Right atrium auricular region (tissue), 2 donors: Measurements from ENCODE around the gene TMEM135. TPM values are rescaled to one million over a fixed set of nuclear protein-coding genes. Genes with fewer than 3 reads are reported as not detected.

Experiments used
- DNase-seq: peaks from one replicate; pipeline ENCODE4 v3.0.0-alpha.2; 2019; ENCODE audit warnings: low spot score
- H3K27ac ChIP-seq, 2 donors: fragments of 200-600 bp; sonication (generic); 1 replicate in 1 of 2; 2 replicates in 1 of 2; pipeline ENCODE4 v1.5.1; 2016 to 2019
- H3K27me3 ChIP-seq, 2 donors: fragments of 200-600 bp; sonication (generic); one replicate each; pipeline versions ENCODE4 v1.5.1 to v1.6.0; 2017 to 2019
- H3K36me3 ChIP-seq: fragments of 200-600 bp; sonication (generic); one replicate; pipeline ENCODE4 v1.5.1; 2016
- H3K4me1 ChIP-seq, 2 donors: fragments of 200-600 bp; sonication (generic); one replicate each; pipeline versions ENCODE4 v1.5.1 to v1.6.0; 2017 to 2019
- H3K4me3 ChIP-seq, 2 donors: fragments of 200-600 bp; sonication (generic); 1 replicate in 1 of 2; 2 replicates in 1 of 2; pipeline ENCODE4 v1.5.1; 2017 to 2019; ENCODE audit warnings: mild to moderate bottlenecking in 1 of 2, moderate library complexity in 1 of 2
- H3K9me3 ChIP-seq, 2 donors: fragments of 200-600 bp; sonication (generic); one replicate each; pipeline ENCODE4 v1.5.1; 2019
- CTCF ChIP-seq, 2 donors: fragments of 200-600 bp; sonication (generic); IDR thresholded peaks; one replicate each; pipeline ENCODE4 v1.5.1; 2019; ENCODE audit warnings: antibody characterized with exemption in 2 of 2
- total RNA-seq, 2 donors: library from RNA; depleted of rRNA; stranded (reverse); fragments of >200 nt; gene quantifications; one replicate each; pipeline ENCODE4 v1.1.0, GENCODE V29; 2016

The TMEM135 gene
- total RNA-seq, 2 donors from 2014 or later, result 12.2 to 13.0 TPM

GRCh38 chr11:87286338-87286737 is 248.6 kb downstream of the TMEM135 start:
- no peak for TF ChIP-seq CTCF (IDR thresholded peaks at IDR 0.05)
- no peak overlapping the region for H3K27ac ChIP-seq
- H3K9me3 ChIP-seq, result no peaks in the 10 kb centered on the region
- no peaks in the 10 kb centered on the region for H3K4me1 ChIP-seq
- no peak overlapping the region for H3K4me3 ChIP-seq
- DNase-seq, result no peak
- no peaks in the 10 kb centered on the region for H3K36me3 ChIP-seq
- no peaks in the 10 kb centered on the region for H3K27me3 ChIP-seq

DNA sequence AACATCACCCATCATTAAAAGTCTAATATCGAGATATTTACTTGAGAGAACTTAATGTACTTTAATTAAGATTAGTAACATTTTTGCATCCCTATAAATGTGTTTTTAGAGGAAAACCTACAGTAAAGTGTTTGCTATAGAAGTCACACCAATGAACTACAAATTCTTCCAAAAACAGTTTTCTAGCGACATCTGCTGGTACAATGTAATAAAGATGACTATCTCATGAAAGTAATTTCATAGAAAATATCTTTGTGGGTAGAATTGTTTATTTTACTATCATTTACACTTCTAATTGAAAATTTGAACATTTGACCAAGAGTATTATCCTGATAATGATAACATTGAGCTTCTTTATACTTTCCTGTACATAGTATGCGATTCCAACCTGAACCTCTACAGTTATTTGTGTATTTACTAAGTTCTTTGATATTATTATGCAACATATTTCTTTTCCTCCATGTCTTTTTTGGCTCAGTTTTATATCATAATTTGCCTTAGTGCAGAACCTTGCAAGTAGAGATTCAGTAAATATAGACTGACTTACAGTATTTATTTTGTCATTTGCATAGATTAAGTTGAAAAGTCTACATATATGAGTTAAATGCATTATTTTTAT is 252.7 kb downstream of the TMEM135 start:
- no peaks in the 10 kb centered on the region for H3K9me3 ChIP-seq
- no peak overlapping the region for H3K4me3 ChIP-seq
- peak; percentile 55 to 76 for TF ChIP-seq CTCF (IDR thresholded peaks at IDR 0.05)
- no peaks in the 10 kb centered on the region for H3K27me3 ChIP-seq
- H3K36me3 ChIP-seq, result no peaks in the 10 kb centered on the region
- no peaks in the 10 kb centered on the region for H3K4me1 ChIP-seq
- DNase-seq, result no peak
- no peak overlapping the region for H3K27ac ChIP-seq

- Histone ChIP-seq H3K4me3 (no peak overlapping the region), H3K27ac (no peak overlapping the region), H3K27me3 (no peaks in the 10 kb centered on the region), H3K9me3 (no peaks in the 10 kb centered on the region), H3K4me1 (no peaks in the 10 kb centered on the region), H3K36me3 (no peaks in the 10 kb centered on the region)
- no peak for TF ChIP-seq CTCF (IDR thresholded peaks at IDR 0.05)
- DNase-seq, result no peak
These were observed 254.9 kb downstream of the TMEM135 start for GRCh38 chr11:87292598-87292997.

DNA sequence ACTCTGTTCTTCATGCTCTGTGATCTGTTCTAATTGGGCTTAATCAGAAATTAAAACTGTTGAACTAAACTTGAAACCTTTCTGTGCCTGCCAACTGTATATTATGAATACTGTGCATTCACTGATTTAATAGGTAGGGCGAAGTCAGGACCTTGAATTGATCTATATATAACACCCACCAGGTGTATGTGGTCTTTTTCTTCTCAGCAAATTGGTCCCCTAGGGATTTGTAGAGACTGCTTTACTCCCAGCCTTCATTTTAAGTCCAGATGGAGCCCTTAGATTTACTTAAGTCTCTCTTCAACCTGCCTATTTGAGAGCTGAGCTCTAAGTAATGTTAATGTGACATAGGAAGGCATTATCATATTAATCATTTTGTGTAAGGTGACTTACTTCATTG is 257.5 kb downstream of the TMEM135 start:
- TF ChIP-seq CTCF (IDR thresholded peaks at IDR 0.05), result no peak
- no peaks in the 10 kb centered on the region for H3K27me3 ChIP-seq
- H3K4me1 ChIP-seq, result no peaks in the 10 kb centered on the region
- no peak overlapping the region for H3K27ac ChIP-seq
- no peak overlapping the region for H3K4me3 ChIP-seq
- DNase-seq, result no peak
- H3K36me3 ChIP-seq, result no peaks in the 10 kb centered on the region
- H3K9me3 ChIP-seq, result no peaks in the 10 kb centered on the region

DNA sequence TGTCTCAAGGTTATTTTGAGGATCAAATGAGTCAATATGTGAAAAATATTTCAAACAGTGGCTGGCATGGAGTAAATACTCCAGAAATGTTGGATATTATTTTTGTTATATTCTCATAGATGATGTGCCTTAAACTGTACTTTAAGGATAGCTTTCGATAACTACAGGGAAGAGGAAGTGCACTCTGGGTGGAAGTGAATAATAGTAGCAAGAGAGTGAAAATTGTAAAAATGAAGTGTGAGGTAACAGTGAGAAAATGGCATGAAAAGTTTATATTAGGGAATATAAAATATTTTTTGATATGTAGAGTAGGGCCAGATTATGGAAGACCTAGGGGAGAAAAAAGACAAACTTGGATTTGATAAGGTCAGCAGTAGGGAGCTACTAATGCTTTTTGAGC is 258.9 kb downstream of the TMEM135 start:
- Histone ChIP-seq H3K4me1 (no peaks in the 10 kb centered on the region), H3K27me3 (no peaks in the 10 kb centered on the region), H3K27ac (no peak overlapping the region), H3K9me3 (no peaks in the 10 kb centered on the region), H3K4me3 (no peak overlapping the region), H3K36me3 (no peaks in the 10 kb centered on the region)
- no peak for DNase-seq
- TF ChIP-seq CTCF (IDR thresholded peaks at IDR 0.05), result no peak

GRCh38 chr11:87298155-87298554 is 260.4 kb downstream of the TMEM135 start:
- no peaks in the 10 kb centered on the region for H3K36me3 ChIP-seq
- DNase-seq, result no peak
- H3K27ac ChIP-seq, result no peak overlapping the region

More at GRCh38 chr11:87298155-87298554, 260.4 kb downstream of the TMEM135 start:
- Histone ChIP-seq H3K27me3 (no peaks in the 10 kb centered on the region), H3K4me1 (no peaks in the 10 kb centered on the region), H3K9me3 (no peaks in the 10 kb centered on the region), H3K4me3 (no peak overlapping the region)
- TF ChIP-seq CTCF (IDR thresholded peaks at IDR 0.05), result no peak
